IMR-90 (cell line): ENCODE data around the gene SLC25A26.

Source experiments
- CHD1 ChIP-seq: IDR thresholded peaks from 2 replicates; pipeline ENCODE4 v1.6.1; 2012; ENCODE audit warnings: low read depth, low read length, improper control_type of control experiment
- POLR2A ChIP-seq: IDR thresholded peaks from 2 replicates; pipeline ENCODE4 v1.6.1; 2012; ENCODE audit warnings: mild to moderate bottlenecking, low read depth, low read length
- TF ChIP-seq, protein P1 (sequence below): conservative IDR thresholded peaks from 2 replicates; pipeline ENCODE4 v1.5.1; 2012; ENCODE audit warnings: mild to moderate bottlenecking, low read depth, low read length, improper control_type of control experiment

DNA sequence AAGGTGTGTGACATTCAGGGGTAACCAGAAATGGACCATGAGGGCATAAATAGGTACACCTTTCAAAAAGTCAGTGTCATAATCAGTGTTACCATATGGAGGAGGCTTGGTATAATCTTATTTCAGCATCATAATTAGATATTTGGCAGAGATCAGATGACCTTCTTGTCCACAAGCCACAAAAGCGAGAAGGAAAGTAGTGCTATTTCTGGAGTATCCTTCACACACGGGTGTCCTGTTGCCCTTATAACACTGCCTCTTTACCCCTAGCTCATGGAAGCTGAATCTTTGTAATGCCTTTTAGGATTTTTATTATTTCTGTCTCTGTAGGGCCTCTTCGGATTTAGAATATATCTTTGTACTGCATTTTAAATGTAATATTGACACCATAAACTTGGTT, 147.2 kb downstream of the SLC25A26 start:
- TF ChIP-seq, protein P1, sequence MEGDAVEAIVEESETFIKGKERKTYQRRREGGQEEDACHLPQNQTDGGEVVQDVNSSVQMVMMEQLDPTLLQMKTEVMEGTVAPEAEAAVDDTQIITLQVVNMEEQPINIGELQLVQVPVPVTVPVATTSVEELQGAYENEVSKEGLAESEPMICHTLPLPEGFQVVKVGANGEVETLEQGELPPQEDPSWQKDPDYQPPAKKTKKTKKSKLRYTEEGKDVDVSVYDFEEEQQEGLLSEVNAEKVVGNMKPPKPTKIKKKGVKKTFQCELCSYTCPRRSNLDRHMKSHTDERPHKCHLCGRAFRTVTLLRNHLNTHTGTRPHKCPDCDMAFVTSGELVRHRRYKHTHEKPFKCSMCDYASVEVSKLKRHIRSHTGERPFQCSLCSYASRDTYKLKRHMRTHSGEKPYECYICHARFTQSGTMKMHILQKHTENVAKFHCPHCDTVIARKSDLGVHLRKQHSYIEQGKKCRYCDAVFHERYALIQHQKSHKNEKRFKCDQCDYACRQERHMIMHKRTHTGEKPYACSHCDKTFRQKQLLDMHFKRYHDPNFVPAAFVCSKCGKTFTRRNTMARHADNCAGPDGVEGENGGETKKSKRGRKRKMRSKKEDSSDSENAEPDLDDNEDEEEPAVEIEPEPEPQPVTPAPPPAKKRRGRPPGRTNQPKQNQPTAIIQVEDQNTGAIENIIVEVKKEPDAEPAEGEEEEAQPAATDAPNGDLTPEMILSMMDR, result no peak
- TF ChIP-seq CHD1 (no peak), POLR2A (no peak)
